MCF 10A (cell line): ENCODE measurements around the gene INTS11. TPM values are rescaled to one million over a fixed set of nuclear protein-coding genes. Genes with fewer than 3 reads are reported as not detected.

Experiments
- Bru-seq: library from RNA; stranded (reverse); fragments of 400-500 nt; gene quantifications from one replicate; lab custom pipeline; 2021; lab: Mats Ljungman, UMichigan
- BruChase-seq, 2 experiments: library from RNA; stranded (reverse); fragments of 400-500 nt; gene quantifications; one replicate each; lab custom pipeline; 2021; lab: Mats Ljungman, UMichigan
- BruUV-seq: library from RNA; stranded (reverse); fragments of 400-500 nt; replicated peaks from 2 replicates; lab custom pipeline; 2021; lab: Mats Ljungman, UMichigan
- CTCF ChIA-PET: fragments of 300-600 bp; sonication (Branson Sonifier 250); formaldehyde crosslinking; extraction: SDS; loops from one replicate; lab custom pipeline; 2021; ENCODE audit warnings: antibody characterized with exemption, inconsistent platforms; lab: Yijun Ruan, JAX
- POLR2A ChIA-PET: fragments of 300-600, 350-650 bp; sonication (Branson Sonifier 250); formaldehyde crosslinking; extraction: SDS; loops from one replicate; lab custom pipeline; 2020; ENCODE audit warnings: antibody characterized with exemption, inconsistent platforms; lab: Yijun Ruan, JAX
- DNase-seq: peaks from one replicate; pipeline ENCODE4 v3.0.0-alpha.2; 2018; ENCODE audit not compliant: unreplicated experiment
- H3K27ac Mint-ChIP-seq: one replicate; pipeline ENCODE4 v1.8.0; 2022; ENCODE audit warnings: mild to moderate bottlenecking, low read depth, mixed read lengths; ENCODE audit not compliant: unreplicated experiment
- H3K27me3 Mint-ChIP-seq: one replicate; pipeline ENCODE4 v1.8.0; 2022; ENCODE audit warnings: mixed read lengths; ENCODE audit not compliant: insufficient read depth, unreplicated experiment
- H3K36me3 Mint-ChIP-seq: one replicate; pipeline ENCODE4 v1.8.0; 2022; ENCODE audit warnings: mild to moderate bottlenecking, moderate library complexity, mixed read lengths; ENCODE audit not compliant: insufficient read depth, unreplicated experiment
- H3K4me1 Mint-ChIP-seq: one replicate; pipeline ENCODE4 v1.8.0; 2022; ENCODE audit warnings: mixed read lengths; ENCODE audit not compliant: insufficient read depth, unreplicated experiment
- H3K4me3 Mint-ChIP-seq: one replicate; pipeline ENCODE4 v1.8.0; 2022; ENCODE audit warnings: mild to moderate bottlenecking, moderate library complexity, mixed read lengths; ENCODE audit not compliant: unreplicated experiment
- H3K9me3 Mint-ChIP-seq: one replicate; pipeline ENCODE4 v1.8.0; 2022; ENCODE audit warnings: mixed read lengths; ENCODE audit not compliant: unreplicated experiment
- intact Hi-C: fragments of 100-400 bp; cut with micrococcal nuclease; formaldehyde crosslinking; loops from 2 replicates; pipeline ENCODE4 v1.14.1; 2022
- long read RNA-seq: library from polyadenylated mRNA; stranded (forward); transcript quantifications from one replicate; pipeline ENCODE4 v2.0.0, GENCODE V29; 2022
- total RNA-seq: library from RNA; stranded (reverse); gene quantifications from 2 replicates; pipeline ENCODE4 v1.2.3, GENCODE V29; 2022
- TF ChIP-seq, protein P1 (sequence below): fragments of 200-600 bp; IDR thresholded peaks from one replicate; pipeline ENCODE4 v1.8.0; 2022; ENCODE audit warnings: antibody characterized with exemption, mild to moderate bottlenecking; ENCODE audit not compliant: unreplicated experiment

The INTS11 gene
- total RNA-seq (122 and 129 TPM in 2 replicates), Bru-seq, nascent RNA (percentile 67 among the genes with signal in this experiment), BruChase-seq, experiment 1, labeled RNA remaining after a 6-hour chase (percentile 89 among the genes with signal in this experiment), BruChase-seq, experiment 2, labeled RNA remaining after a 2-hour chase (percentile 82 among the genes with signal in this experiment)
- long read RNA-seq, transcript INTS11-208 (17 exons, 2,148 nt): major isoform, 125 of 165 reads
- long read RNA-seq, transcript INTS11-248 (18 exons, 2,263 nt): minor isoform, 5 of 165 reads
- long read RNA-seq, partial matches to known transcripts: 14 of 165 reads
- long read RNA-seq, other reads (novel, unspliced or antisense): 18 of 165 reads

- ChIA-PET CTCF (interaction anchor here (0.6 to 1.0 kb wide), 5 partner anchors 21 to 261 kb away, joined by 3 to 6 read pairs (median 3); partner anchors contain the start of gene AURKAIP1), POLR2A (interaction anchor here (0.7 to 2.3 kb wide), 9 partner anchors 8 to 366 kb away, joined by 3 to 21 read pairs (median 4); partner anchors contain the start of genes AURKAIP1, CCNL2 and NOC2L)
- BruUV-seq: TSS peak; percentile 43
- Mint-ChIP-seq H3K27ac (peak within 1 kb of the TSS; percentile 85), H3K27me3 (no peaks in the 10 kb centered on the region), H3K4me3 (peak within 1 kb of the TSS; percentile 70), H3K4me1 (peaks cover 20% of the 10 kb centered on the region), H3K36me3 (peaks cover 17% of the 10 kb centered on the region), H3K9me3 (no peaks in the 10 kb centered on the region)
- DNase-seq: peak; percentile 90
- intact Hi-C loops: no loop called here
- TF ChIP-seq, protein P1, sequence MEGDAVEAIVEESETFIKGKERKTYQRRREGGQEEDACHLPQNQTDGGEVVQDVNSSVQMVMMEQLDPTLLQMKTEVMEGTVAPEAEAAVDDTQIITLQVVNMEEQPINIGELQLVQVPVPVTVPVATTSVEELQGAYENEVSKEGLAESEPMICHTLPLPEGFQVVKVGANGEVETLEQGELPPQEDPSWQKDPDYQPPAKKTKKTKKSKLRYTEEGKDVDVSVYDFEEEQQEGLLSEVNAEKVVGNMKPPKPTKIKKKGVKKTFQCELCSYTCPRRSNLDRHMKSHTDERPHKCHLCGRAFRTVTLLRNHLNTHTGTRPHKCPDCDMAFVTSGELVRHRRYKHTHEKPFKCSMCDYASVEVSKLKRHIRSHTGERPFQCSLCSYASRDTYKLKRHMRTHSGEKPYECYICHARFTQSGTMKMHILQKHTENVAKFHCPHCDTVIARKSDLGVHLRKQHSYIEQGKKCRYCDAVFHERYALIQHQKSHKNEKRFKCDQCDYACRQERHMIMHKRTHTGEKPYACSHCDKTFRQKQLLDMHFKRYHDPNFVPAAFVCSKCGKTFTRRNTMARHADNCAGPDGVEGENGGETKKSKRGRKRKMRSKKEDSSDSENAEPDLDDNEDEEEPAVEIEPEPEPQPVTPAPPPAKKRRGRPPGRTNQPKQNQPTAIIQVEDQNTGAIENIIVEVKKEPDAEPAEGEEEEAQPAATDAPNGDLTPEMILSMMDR: no peak
Observed at GRCh38 chr1:1324524-1325287, at the start of gene INTS11, which contains the start of gene CPTP. TSS of gene INTS11 (minus strand) at chr1:1324660. CDS start at chr1:1324608, 52 bp downstream. TSS of gene CPTP (plus strand) at chr1:1324802. CDS start at chr1:1326911, 2,109 bp downstream.

DNA sequence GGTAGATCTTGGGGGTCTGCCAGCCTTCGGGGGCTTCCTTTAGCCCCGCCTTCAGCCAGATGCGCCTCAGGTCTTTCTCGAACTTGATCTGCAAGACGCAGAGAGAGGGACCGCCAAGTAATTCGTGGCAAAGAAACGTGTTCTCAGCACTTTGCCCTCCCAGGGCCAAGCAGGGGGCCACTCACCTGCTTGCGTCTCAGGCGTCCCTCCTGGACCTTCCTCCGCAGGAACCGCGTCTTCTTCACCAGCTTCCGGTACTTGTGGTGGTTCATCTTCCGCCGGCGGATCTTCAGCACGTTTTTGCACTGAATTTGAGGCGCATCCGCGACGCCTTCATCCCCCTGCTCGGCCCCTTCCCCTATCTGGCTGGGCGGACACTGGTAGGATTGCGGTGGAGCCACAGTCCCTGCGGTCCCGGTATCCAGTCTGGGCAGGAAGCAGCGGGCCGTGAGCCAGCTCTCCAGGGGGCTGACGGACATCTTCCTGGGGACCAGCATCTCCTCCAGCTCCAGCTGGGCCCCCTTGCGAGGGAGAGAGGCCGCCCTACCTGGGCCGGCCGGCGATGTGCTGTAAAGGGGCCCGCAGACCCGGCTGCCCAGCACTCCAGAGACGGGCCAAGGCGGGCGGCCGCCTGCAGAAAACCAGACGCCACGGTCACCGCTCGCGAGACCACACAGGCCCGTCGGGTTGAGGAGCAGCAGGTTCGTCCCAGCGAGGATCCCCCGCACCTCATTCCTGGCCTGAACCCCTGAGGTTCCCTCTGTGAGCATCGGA lies 49.5 kb upstream of the INTS11 start:
- BruUV-seq: TSS peak; percentile 88
- ChIA-PET CTCF (interaction anchor here (0.6 to 1.3 kb wide), 6 partner anchors 8 to 131 kb away, joined by 3 to 6 read pairs (median 4); no protein-coding TSS in a partner anchor), POLR2A (interaction anchor here (0.7 to 2.7 kb wide), 11 partner anchors 17 to 137 kb away, joined by 3 to 62 read pairs (median 8); partner anchors contain the start of genes ATAD3A, CCNL2 and DVL1)
- no peaks in the 10 kb centered on the region for H3K9me3 Mint-ChIP-seq
- peaks cover 9% of the 10 kb centered on the region for H3K4me1 Mint-ChIP-seq
- no peak for DNase-seq
- H3K27ac Mint-ChIP-seq: peak overlapping the region; percentile 94
- no peaks in the 10 kb centered on the region for H3K27me3 Mint-ChIP-seq
- TF ChIP-seq, protein P1: no peak
- intact Hi-C loops: loop anchor here (2.0 to 10.0 kb wide), 2 partner anchors 25 to 131 kb away; partner anchors contain the start of gene CCNL2
- peak overlapping the region; percentile 87 for H3K4me3 Mint-ChIP-seq
- peaks cover 25% of the 10 kb centered on the region for H3K36me3 Mint-ChIP-seq

GRCh38 chr1:1373051-1373814 lies 48.8 kb upstream of the INTS11 start:
- TF ChIP-seq, protein P1: no peak
- H3K4me3 Mint-ChIP-seq: peak overlapping the region; percentile 87
- POLR2A ChIA-PET: interaction anchor here (0.7 to 2.7 kb wide), 4 partner anchors 26 to 110 kb away, joined by 3 to 62 read pairs (median 6); partner anchors contain the start of gene CCNL2
- H3K9me3 Mint-ChIP-seq: no peaks in the 10 kb centered on the region
- CTCF ChIA-PET: interaction anchor here (0.6 to 1.4 kb wide), 9 partner anchors 9 to 131 kb away, joined by 3 to 9 read pairs (median 3); no protein-coding TSS in a partner anchor
- no peaks in the 10 kb centered on the region for H3K27me3 Mint-ChIP-seq
- no TSS peak for BruUV-seq
- intact Hi-C loops: loop anchor here (10.0 kb wide), 1 partner anchor 132 kb away; no protein-coding TSS in a partner anchor
- H3K27ac Mint-ChIP-seq: no peak overlapping the region
- H3K36me3 Mint-ChIP-seq: peaks cover 25% of the 10 kb centered on the region
- DNase-seq: no peak
- peaks cover 9% of the 10 kb centered on the region for H3K4me1 Mint-ChIP-seq
